GM10248 (cell line): Measurements from ENCODE around the gene CYP4V2.

ENCODE experiments used
- CTCF ChIA-PET: fragments of 300-600 bp; sonication (Branson Sonifier 250); formaldehyde crosslinking; extraction: SDS; loops from one replicate; lab custom pipeline; 2021; ENCODE audit warnings: antibody characterized with exemption; lab: Yijun Ruan, JAX
- POLR2A ChIA-PET: fragments of 350-650 bp; sonication (Branson Sonifier 250); formaldehyde crosslinking; extraction: SDS; loops from one replicate; lab custom pipeline; 2020; ENCODE audit warnings: antibody characterized with exemption; lab: Yijun Ruan, JAX
- DNase-seq: peaks from one replicate; pipeline ENCODE4 v3.0.0; 2012; ENCODE audit errors: extremely low spot score
- TF ChIP-seq, protein P1 (sequence below): IDR thresholded peaks from 2 replicates; pipeline ENCODE4 v1.5.1; 2012; ENCODE audit warnings: mild to moderate bottlenecking, low read depth; ENCODE audit errors: extremely low read depth, missing control alignments, control extremely low read depth

Gene CYP4V2

DNA sequence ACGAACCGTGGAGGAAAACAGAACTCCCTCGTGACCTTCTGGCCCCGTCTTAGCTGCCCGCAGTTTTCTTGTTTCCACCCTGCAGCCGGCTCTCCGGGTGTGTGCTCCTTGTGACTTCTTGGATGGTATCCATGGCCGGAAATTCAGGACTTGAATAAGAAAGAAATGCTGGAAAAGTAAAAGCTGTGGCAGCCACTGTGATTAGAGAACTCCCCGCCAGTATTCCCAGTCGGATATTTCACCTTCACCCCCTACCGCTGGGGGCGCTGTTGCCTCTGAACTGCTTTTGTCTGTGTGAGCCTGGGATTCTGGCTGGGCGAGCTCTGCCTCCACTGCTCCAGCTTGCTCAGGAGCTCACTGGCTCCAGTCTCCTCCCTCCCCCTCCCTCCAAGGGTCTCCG is 41.5 kb upstream of the CYP4V2 start:
- CTCF ChIA-PET = interaction anchor here (2.1 kb wide), 1 partner anchor 13 kb away, joined by 5 read pairs; no protein-coding TSS in a partner anchor
- DNase-seq = no peak
- POLR2A ChIA-PET = no interaction called here
- TF ChIP-seq, protein P1, sequence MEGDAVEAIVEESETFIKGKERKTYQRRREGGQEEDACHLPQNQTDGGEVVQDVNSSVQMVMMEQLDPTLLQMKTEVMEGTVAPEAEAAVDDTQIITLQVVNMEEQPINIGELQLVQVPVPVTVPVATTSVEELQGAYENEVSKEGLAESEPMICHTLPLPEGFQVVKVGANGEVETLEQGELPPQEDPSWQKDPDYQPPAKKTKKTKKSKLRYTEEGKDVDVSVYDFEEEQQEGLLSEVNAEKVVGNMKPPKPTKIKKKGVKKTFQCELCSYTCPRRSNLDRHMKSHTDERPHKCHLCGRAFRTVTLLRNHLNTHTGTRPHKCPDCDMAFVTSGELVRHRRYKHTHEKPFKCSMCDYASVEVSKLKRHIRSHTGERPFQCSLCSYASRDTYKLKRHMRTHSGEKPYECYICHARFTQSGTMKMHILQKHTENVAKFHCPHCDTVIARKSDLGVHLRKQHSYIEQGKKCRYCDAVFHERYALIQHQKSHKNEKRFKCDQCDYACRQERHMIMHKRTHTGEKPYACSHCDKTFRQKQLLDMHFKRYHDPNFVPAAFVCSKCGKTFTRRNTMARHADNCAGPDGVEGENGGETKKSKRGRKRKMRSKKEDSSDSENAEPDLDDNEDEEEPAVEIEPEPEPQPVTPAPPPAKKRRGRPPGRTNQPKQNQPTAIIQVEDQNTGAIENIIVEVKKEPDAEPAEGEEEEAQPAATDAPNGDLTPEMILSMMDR = no peak

DNA sequence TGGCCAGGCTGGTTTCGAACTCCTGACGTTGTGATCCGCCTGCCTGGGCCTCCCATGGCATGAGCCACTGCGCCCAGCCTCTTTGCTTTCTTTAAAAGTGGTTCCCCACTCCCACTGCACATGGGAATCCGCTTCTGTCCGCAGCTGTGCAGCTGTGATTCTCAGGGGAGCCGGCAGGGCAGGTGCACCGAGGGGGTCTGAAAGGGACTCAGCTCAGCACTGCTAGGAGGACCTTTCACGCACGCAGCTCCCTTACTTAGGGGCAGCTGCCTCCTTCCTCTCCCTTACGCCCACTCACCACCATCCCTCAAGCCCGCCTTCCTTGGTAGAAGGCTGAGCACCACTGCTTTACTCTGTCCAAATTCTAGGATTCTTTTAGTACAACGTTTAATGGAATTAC is 40.4 kb upstream of the CYP4V2 start:
- POLR2A ChIA-PET = no interaction called here
- no peak for DNase-seq
- CTCF ChIA-PET = interaction anchor here (2.1 kb wide), 1 partner anchor 14 kb away, joined by 5 read pairs; no protein-coding TSS in a partner anchor
- TF ChIP-seq, protein P1 = no peak

DNA sequence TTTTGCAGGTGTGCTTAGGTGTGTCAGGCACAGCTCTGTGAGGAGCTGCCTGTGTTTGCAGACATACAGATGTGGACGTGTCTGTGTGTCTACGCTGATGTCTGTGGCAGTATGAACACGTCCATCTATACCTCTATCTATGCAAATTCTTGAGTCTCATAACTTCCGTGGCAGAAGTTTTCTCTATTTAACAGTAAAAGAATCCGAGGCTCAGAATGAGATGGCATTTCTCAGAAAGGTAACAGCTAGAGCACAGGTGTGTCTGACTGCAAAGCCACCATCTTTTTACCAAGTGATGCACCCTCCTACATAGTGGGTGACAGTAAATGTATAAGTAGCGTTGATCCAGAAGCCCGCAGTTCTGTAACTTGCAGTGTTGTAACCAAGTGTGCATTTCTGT is 39.9 kb upstream of the CYP4V2 start:
- CTCF ChIA-PET = interaction anchor here (2.1 kb wide), 1 partner anchor 14 kb away, joined by 5 read pairs; no protein-coding TSS in a partner anchor
- no peak for DNase-seq
- POLR2A ChIA-PET = no interaction called here
- TF ChIP-seq, protein P1 = no peak

DNA sequence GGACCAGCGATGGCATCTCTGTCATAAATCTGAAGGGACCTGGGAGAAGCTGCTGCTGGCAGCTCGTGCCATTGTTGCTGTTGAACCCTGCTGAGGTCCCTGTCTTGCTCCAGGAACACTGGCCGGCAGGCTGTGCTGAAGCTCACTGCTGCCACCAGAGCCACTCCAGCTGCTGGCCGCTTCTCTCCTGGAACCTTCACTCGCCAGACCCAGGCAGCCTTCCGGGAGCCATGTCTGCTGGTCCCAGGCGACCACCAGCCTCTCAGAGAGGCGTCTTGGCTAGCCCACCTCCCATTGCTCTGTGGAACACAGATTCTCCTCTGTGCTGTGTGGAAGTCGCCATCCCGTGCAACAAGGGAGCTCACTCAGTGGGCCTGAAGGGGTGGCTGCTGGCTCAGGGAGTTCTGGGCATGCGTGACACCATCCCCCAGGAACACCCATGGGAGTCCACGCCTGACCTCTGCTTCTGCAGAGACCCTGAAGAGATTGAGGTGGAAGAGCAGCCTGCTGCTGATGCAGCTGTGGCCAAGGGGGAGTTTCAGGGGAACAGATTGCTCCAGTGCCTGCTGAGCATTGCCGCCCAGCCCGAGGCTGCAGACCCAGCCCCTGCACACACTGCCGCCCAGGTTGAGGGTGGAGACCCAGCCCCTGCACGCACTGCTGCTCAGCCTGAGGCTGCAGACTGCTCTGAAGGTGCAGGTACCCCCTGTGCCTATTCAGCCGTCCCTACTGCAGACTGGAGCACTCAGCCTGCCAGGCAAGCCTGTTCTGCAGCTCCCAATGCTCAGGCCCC is 33.1 kb upstream of the CYP4V2 start:
- TF ChIP-seq, protein P1 = no peak
- POLR2A ChIA-PET = no interaction called here
- DNase-seq = no peak
- CTCF ChIA-PET = interaction anchor here (1.1 to 2.5 kb wide), 4 partner anchors 10 to 21 kb away, joined by 3 to 8 read pairs (median 4); no protein-coding TSS in a partner anchor

DNA sequence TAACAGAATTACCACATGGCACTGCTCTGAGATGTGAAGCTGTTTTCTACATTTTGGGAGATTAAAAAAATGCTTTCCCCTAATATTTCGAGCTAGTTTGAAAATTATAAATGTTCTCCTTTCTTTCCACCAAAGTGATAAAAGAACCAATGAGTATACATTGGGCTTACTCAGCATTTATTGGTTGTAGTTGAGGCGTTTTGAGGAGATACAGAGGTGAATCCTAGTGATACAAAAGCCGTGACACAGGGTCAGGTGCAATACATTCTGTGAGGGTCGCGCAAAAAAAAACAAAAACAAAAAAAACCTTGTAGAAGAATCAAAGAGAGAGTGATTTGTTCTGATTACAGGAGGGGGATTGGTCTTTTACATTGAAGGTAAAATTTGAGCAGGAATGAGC is 32.4 kb upstream of the CYP4V2 start:
- TF ChIP-seq, protein P1 = no peak
- CTCF ChIA-PET = interaction anchor here (1.1 to 2.5 kb wide), 3 partner anchors 9 to 22 kb away, joined by 3 to 8 read pairs (median 3); no protein-coding TSS in a partner anchor
- DNase-seq = no peak
- POLR2A ChIA-PET = no interaction called here

DNA sequence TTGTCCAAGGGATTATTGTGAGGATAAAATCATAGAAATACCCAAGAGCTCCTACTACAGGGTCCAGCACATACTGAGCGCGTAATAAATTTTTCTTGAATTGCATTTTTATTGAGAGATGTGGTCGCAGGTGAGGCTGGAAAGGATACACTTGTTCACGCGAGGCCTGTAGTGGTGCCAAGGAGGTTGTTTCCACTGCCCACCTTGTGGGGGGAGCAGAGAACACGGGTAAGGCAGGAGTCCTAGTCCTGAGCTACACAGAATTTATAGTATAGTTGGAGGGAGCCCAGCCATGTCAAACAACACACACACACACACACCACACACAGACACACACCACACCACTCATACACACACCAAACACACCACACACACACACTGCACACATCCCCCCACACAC is 31.8 kb upstream of the CYP4V2 start:
- DNase-seq = no peak
- TF ChIP-seq, protein P1 = no peak
- ChIA-PET POLR2A (no interaction called here), CTCF (interaction anchor here (2.5 kb wide), 1 partner anchor 23 kb away, joined by 8 read pairs; no protein-coding TSS in a partner anchor)
